NCI-H2196 (cell line): ENCODE measurements around the gene FMOD.
A peak's percentile ranks its signal among the peaks of the same experiment; 100 is the strongest.
"Not testable (repeated sequence)": the region's sequence is repeated elsewhere in the genome, so short reads cannot be mapped to it uniquely, and the experiment has no call there.

Source experiments
- DNase-seq: peaks from one replicate; lab custom pipeline; 2025; ENCODE audit not compliant: unreplicated experiment; lab: John Stamatoyannopoulos, UW

The FMOD gene

GRCh38 chr1:203306965-203307541 lies 43.9 kb downstream of the FMOD start:
- DNase-seq: no peak

- peak; percentile 81 for DNase-seq
These were observed 44.6 kb downstream of the FMOD start for GRCh38 chr1:203306089-203306964.

GRCh38 chr1:203305809-203306088 lies 45.2 kb downstream of the FMOD start:
- no peak for DNase-seq

- peak; percentile 95 for DNase-seq
These were observed 45.8 kb downstream of the FMOD start, which contains the start of gene BTG2 for GRCh38 chr1:203304919-203305808. Gene BTG2 (plus strand): TSS chr1:203305519. CDS start chr1:203305607, 88 bp downstream.

GRCh38 chr1:203304391-203304918 lies 46.5 kb downstream of the FMOD start:
- DNase-seq: no peak

GRCh38 chr1:203302894-203303293 lies 48.0 kb downstream of the FMOD start:
- no peak for DNase-seq

- DNase-seq: no peak
These were observed 48.5 kb downstream of the FMOD start for GRCh38 chr1:203302456-203302855.

- DNase-seq: no peak
These were observed 49.6 kb downstream of the FMOD start for GRCh38 chr1:203301331-203301668.

GRCh38 chr1:203300441-203301330 lies 50.2 kb downstream of the FMOD start:
- no peak for DNase-seq

GRCh38 chr1:203299719-203300429 lies 51.0 kb downstream of the FMOD start:
- not testable (repeated sequence) for DNase-seq

- no peak for DNase-seq
These were observed 51.8 kb downstream of the FMOD start for GRCh38 chr1:203299169-203299568.

- DNase-seq: no peak
These were observed 54.4 kb downstream of the FMOD start for GRCh38 chr1:203296460-203297073.

GRCh38 chr1:203295796-203296195 lies 55.1 kb downstream of the FMOD start:
- no peak for DNase-seq

- peak; percentile 76 for DNase-seq
These were observed 59.5 kb downstream of the FMOD start for GRCh38 chr1:203291201-203292096.
